T1000 (cell line): Measurements from ENCODE around the gene ENPP7.
"Not testable (repeated sequence)": the region's sequence is repeated elsewhere in the genome, so short reads cannot be mapped to it uniquely, and the experiment has no call there.

Experiments
- DNase-seq: peaks from one replicate; lab custom pipeline; 2025; ENCODE audit warnings: mixed read lengths; lab: John Stamatoyannopoulos, UW

ENPP7 gene

DNA sequence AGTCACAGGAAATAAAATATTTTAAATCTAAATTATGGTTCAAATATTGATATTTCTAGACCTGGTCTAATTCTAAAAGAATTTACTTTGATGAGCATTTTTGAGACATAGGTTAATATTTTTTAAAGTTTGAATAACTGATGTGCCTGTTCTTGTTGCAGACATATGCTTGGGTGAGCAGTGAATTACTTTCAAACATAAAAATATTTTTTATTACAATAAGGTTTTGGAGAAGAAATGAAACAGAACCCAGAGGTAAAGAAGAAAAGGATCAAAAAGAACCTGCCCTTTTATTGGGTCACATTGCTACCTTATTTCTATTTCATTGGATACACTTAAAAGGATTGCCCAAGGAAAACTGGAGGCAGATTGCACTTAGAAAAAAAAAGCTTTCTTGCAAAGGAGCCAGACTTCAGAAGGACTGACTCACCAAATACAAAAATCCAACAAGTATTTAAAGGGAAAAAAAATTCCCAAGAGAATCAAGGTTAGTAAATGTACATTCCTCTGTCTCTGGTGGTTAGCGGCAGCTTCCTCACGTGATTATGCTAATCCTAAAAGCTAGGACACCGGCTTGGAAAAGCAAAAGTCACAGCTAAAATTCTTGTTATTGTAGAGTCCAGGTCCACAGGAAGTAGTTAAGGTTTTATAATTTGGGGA is 18.5 kb downstream of the ENPP7 start:
- no peak for DNase-seq

DNA sequence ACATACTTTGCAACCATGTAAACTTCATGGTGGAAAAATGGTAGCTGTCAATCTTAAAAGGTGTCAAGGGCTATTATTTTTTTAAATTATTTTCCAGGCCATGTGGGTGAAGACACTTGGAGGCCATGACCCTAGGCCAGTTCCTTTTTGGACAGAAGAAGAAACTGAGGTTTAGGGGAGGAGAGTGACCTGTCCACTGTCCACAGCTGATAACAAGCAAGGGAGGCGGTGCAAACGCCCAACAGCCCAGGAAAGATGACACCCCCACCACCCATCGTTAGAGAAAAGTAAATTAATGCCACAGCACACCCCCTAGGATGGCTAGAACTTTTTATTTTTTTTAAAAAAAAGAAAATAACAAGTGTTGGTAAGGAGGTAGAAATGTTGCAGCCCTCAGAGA is 19.2 kb downstream of the ENPP7 start:
- DNase-seq = no peak

DNA sequence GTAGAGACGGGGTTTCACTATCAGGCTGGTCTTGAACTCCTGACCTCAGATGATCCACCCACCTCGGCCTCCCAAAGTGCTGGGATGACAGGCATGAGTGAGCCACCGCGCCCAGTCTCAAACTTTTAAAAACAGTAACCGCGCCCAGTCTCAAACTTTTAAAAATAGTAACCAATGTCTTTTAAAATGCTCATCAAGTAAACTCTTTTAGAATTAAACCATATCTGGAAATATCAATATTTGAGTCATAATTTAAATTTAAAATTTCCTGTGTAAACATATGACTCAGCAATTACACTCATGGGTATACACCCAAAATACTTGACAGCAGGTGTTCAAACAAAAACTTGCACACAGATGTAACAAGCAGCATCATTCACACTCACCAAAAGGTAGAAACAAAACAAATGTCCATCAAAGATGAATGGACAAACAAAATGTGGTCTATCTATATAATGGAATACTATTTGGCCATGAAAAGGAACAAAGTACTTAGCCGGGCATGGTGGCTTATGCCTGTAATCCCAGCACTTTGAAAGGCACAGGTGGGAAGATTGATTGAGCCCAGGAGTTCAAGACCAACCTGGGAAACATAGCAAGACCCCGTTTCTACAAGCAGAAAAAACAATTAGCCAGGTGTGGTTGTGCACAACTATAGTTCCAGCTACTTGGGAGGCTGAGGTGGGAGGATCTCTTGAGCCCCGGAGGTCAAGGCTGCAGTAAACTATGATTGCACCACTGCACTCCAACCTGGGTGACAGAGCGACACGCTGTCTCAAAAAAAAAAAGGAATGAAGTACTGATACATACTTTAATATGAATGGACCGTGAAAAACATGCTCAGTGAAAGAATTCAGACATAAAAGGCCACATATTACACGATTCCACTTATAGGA is 20.2 kb downstream of the ENPP7 start:
- no peak for DNase-seq

DNA sequence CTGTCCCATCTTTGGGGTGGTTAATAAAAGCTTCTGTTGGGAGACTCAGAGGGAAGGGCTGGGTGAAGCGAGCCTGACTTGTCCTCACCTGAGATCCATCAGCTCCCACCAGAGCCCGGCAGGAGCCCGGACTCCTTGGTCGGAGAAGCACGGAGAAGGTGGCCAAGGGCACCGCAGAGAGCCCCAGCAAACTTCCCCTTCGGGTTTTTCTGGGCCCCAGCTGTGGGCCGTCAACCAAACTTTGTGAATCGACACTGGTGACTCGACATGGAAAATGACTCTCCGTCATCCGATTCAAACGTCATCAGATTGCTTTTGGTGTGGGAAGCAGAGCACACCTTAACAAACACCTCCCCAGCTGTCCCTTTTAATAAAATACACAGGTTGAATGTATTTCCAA is 21.4 kb downstream of the ENPP7 start:
- DNase-seq = no peak

DNA sequence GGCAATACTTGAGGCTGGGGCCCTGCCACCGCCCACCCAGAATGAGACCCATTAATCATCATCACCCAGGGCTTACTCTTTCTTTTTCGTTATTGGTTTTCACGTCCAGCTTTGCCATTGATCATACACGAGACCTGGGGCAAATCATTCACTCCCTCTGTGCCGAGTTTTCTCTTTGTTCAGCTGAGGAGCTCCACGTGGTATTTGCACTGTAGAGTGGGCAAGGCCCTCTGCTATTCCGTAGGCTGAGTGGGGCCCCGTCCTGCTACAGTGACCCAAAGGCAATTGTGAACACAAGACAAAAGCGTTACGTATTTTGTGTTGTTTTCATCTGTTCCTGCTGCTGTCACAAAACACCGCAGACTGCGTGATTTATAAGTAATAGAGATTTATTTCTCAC is 23.6 kb downstream of the ENPP7 start:
- no peak for DNase-seq

DNA sequence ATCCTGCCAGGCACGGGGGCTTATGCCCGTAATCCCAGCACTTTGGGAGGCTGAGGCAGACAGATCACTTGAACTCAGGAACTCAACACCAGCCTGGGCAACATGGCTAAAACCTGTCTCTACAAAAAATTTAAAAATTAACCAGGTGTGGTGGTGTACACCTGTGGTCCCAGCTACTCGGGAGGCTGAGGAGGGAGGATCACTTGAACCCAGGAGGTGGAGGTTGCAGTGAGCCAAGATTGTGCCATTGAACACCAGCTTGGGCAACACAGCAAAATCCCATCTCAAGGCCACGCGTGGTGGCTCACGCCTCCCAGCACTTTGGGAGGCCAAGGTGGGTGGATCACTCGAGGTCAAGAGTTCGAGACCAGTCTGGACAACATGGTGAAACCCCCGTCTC is 24.2 kb downstream of the ENPP7 start:
- not testable (repeated sequence) for DNase-seq

DNA sequence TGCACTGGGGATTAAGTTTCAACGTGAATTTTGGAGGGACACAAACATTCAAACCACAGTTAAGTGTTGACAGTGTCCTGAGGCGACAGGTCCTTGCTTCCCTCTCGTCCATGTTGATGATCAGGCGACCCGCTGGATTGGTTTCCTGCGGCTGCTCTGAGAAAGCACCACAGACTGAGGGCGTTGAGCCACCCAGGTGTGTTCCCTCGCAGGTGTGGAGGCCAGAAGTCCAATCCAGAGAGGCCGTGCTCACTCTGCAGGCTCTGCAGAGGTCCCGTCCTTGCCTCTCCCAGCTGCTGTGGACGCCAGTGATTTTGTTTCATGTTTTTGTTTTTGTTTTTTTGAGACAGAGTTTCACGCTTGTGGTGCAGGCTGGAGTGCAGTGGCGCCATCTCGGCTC is 24.8 kb downstream of the ENPP7 start:
- DNase-seq = no peak

DNA sequence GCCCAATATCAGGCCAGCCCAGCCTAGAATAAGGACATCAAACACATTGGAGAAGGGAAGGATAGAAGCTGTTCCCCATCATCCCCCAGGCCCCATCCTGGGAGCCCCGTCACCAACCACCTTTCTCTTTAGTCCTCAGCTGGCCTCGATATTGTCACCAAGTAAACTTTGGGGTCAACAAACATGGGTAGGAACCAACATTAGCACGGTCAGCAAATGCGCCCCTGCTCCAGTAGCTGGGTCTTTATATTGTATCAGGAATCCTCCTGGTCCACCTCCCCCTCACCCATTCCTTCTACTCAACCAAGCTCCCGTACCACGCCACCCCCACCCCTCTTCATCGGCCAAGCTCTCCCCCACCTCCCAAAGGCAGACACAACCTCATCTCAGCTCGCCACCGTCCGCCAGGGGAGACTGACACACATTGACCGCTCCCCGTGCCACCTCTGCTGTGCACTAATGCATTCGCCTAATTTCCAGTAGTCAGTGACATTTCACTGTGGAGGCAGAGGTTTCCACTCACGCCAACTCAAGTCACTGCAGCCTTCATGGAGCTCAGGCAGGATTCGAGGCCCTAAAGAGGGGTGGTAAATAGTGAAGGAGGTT is 26.5 kb downstream of the ENPP7 start:
- DNase-seq = no peak

DNA sequence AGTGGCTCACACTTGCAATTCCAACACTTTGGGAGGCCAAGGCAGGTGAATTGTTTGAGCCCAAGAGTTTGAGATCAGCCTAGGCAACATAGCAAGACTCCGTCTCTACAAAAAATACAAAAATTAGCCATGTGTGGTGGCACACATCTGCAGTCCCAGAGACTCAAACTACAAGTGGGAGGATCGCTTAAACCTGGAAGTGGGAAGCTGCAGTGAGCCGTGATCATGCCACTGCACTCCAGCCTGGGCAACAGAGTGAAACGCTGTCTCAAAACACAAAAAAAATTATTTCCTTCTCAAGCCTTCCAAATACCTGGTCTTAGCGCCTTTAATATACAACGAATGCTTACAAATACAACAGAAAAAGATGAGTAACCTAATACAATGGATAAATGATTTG is 27.5 kb downstream of the ENPP7 start:
- DNase-seq = no peak

DNA sequence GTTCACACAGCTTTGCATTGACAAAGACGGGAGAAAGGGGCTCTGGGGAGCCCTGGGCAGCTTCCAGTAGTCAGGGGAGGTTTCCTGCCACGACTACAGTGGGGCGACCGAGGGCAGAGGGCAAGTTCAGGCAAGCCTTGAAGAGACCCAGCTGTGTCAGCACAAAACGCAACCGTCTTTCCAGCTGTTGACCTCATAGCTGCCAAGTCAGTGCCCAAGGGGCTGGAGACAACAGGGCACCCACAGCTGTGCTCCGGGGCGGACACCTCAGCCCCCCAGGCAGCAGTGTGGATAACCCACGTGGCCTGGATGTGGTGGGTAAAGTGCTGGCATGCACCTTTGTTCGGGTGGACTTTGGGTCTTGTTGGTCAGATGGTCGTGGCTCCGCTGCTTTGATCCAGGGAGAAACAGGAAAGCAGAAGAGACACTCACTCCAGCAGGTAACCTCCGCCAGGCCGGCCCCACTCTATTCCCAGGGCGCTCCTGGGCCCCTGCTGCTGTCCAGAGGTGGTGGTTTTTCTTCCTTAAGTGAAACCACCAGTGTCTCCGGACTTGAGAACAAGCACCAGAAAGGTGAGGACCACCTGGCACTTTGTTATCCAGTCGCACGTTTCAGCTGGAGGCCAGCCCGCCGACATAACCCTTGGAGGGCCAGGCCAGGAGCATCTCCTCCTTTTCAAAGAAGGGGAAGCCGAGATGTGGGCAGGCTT is 29.6 kb downstream of the ENPP7 start:
- no peak for DNase-seq

DNA sequence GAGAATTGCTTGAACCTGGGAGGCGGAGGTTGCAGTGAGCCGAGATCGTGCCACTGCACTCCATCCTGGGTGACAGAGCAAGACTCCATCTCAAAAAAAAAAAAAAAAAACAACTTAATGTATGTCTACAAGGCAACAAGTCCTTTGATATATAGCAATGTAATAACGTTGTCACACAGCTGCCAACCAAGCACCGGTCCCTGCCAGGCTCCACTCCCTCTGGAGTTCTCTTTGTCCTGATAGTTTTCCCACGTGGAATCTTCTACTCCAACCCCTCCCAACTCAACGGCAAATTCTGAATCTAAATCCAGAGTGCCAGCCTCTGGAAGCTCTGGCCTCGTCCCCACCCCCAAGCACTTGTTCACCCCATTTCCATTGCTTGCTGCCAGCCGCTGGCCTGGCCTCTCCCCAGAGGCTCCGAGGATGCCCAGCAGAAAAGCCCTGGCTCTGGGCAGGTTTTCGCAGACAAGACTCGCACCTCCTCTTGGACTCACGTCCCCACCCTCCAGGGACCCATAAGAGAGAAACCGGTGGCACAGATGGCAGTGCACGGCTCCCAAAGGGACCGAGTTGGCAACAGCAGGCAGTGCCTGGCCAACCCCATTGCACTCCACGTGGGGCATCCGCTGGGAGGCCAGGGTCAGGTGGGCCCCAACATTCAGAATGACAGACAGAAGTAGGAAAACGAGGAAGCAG is 31.3 kb downstream of the ENPP7 start:
- no peak for DNase-seq

DNA sequence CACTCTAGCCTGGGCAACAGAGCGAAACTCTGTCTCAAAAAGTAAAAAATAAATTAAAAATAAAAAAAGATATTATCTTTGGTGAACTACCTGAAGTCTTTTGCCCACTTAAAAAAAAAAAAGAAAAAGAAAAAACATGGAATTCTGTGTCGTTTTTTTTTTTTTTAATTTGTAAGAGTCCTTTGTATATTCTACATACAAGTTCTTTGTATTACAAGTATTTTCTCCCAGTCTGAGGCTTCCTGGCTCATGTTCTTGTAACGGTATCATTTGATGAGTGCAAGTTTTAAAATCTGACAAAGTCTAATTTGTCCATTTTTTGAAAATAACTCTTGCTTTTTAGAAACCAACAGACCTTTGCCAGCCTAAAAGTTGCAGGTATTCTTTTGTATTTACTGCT is 35.0 kb downstream of the ENPP7 start:
- no peak for DNase-seq

DNA sequence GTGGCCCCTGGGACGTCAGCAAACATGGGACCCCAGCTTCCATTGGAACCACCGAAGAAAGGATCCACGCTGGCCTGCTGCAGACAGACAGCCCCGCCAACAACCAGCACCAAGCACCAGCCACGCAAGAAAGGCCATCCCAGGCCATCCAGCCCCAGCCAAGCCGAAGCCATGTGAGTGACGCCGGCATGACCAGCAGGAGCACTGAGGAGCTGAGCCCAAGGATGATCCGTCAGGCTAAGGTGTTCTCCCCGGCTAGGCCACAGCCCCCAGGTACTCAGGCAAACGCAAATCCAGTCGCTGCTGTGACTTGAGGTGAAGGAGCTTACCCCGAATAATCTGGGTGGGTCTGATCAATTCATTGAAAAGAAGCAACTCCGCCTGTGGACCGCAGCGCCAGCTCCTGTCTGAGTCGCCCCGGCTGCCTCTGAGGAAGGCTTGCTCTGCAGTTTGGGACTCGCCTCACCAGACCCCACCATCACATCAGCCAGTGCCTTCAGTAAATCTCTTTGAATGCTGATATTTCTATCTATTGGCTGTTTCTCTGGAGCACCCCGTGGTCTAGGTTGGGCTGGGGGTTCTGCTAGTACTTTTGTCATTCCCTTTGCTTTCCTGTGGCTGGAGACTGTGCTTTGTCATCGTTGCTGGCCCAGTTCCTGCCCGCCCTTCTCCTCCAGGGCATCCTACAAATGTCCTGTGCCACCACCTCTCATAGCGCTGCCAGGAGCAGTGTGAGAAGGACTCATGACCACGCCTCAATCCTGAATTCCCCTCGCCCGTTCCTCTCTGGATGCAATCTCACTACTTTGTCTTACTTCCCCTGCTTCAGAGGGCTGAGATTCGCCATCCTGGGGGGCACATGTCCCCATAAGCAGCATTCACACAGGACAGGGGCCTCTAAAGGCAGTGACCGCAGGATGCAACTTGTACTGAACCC is 39.1 kb downstream of the ENPP7 start:
- DNase-seq = no peak

DNA sequence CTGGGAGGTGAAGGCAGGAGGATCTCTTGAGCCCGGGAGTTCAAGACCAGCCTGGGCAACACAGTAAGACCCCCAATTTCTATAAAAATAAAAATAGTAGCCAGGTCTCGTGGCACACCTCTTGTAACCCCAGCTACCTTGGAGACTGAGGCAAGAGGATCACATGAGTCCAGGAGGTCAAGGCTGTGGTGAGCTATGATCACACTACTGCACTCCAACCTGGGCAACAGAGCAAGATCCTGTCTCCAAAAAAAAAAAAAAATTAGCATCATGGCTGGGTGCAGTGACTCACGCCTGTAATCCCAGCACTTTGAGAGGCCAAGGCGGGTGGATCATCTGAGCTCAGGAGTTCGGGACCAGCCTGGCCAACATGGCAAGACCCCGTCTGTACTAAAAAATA is 40.5 kb downstream of the ENPP7 start:
- no peak for DNase-seq

DNA sequence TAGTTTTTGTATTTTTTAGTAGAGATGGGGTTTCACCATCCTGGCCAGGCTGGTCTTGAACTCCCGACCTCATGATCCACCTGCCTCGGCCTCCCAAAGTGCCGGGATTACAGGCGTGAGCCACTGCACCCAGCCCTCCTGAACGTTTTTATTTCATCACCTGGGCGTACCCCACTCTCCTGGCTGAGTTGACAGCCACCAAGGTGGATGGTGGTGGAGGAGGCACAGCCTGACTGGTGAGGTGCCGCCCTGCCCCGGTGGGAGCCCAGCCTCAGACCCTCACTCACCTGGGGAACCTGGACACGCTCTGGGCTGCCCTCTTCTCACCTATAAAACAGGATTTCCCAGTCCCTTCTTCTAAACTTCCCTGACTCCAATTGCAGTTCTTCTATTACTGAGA is 42.0 kb downstream of the ENPP7 start:
- DNase-seq = not testable (repeated sequence)

DNA sequence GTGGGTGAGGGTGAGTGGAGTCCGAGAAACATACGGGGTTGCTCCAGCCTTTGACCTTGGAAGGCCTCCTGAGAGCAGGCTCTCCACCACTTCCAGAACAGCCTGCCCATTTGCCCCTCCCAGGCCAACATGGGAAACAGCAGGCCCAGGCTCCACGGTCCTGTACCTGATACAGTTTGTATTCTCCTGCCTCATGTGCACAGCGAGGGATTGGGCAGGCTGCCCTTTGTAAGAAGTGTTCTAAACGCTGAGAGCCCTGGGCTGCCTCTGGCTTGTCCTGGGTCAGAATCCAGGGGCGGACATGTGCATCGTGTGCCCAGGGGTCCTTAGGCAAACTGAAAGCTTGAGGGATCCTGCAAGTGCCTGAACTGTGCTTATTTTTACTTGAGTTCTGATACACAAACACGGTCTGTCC is 43.8 kb downstream of the ENPP7 start:
- DNase-seq = no peak

DNA sequence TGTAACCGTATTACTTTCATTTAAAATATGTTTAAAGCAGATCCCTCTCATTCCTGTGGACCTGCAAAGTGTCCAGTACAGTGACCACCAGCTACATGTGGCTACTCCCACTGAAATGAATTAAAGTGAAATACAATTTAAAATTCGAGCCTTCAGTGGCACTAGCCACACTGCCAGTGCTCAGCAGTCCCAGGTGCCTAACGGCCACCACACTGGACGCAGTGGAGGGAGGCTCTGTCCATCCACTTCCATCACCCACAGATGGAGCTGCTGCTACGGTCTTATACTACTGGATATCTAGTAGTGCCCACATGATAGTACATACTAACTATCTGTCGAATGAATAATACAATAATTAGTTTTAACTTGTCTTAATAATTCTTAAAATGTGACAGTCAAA is 44.9 kb downstream of the ENPP7 start:
- no peak for DNase-seq

DNA sequence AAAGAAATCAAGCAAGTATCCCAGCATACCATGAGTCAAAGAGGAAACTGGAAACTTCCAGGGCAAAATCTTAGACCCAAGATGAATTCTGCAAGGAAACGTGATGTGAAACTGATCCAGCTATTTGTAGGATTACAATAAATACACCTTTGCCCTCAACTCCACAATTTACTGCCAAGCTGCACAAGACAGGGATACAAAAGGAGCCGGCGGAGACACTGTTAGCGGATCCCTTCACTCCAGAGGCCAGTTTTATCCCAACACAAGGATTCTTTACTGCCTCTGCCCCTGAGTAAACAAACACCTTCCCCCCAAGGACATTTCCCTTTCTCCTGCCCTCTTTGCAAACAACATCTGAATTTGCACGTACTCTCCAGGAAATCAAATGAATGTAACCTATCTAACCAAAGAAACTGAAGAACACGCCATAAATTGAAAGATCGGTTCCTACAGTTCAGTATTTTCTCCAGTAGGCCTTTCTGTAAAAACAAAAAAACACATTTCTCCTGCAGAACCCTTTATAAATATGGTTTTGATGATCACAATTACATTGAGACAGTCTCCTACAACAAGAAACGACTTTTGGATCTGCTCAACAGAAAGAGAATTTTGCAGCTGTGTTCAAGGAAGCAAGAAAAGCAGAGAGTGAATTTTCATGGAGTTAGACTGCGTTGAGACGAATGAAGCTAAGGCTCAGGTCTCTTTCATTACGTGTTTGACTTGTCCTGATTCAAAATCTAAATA is 45.8 kb downstream of the ENPP7 start:
- DNase-seq = no peak

DNA sequence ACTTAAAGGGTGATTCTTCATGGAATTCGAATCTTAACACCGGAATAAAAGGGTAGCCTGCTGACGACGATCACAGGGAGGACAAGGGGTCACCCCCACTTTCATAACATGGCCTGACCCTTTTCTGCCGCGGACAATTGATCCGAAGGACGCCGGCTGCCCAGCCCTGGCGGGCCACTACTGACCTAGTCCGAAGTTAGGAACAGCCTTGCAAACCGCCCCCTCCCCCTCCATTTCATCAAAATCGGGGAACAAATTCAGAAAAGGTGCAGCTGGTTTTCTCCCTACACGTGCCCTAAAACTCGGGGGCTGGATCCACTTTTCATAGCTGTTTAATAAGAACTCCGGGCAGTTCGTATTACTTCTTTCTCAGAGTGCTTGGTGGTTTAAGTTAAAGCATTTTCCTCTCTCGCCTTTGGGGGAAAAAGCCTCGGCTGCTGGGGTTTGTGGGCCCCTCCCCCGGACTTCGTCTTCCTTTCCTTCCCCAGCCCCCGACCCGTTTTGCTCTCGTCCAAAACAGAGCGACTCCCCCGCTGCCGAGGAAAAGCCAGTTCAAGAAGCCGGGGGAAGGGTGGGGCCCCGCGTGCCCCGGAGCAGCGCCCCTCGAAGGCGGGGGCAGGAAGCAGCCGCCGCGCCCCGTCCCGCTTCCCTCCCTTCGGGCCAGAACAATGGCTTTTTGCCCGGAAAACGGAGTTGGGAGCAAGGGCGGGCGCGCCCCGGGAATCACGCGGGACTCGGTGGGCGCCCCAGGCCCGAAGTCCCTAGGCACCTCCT is 46.6 kb downstream of the ENPP7 start:
- peak; percentile 65 for DNase-seq
